NCI-H1417 (cell line): ENCODE measurements around the gene KAZN.

Experiments
- DNase-seq, 3 experiments: peaks; one replicate each; lab custom pipeline; 2025; lab: John Stamatoyannopoulos, UW

Gene KAZN

DNA sequence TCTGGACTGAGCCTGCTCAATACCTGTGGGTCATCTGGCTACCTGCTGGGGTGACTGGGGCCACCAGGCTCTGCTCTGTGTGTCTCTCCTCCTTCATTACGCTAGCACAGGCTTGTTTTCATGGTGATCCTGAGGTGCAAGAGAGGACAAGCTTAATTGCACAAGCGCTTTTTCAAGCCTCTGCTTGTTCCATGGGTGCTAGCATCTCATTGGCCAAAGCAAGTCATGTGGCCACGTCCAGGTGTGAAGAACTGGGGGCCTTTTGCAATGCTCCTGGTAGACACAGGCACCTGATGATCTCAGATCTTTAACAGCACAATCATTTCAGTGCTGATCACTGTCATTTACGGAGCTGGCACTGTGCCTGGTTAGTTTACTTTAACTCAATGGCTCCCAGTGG, 114.6 kb downstream of the KAZN start:
- peak; percentile 21 to 83 (median 69) for DNase-seq

DNA sequence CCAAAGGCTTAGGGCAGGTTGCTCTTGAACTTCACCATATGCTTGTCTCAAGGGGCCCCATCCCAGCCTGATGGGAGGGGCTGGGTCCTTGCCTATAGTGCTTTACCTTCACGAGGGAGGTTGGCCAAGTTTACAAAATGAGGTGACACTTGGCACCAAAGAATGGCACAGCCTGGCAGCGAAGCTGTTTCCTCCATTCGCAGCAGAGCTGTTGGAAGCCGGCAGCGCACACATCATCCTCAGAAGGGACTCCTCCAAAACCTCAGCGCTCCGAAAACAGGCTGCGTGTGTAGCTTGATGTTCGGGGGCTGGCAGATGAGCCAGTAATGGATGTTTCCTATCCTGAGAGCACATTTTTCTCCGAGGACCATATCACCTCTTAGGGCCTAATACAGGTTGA, 116.8 kb downstream of the KAZN start:
- DNase-seq, result no peak

DNA sequence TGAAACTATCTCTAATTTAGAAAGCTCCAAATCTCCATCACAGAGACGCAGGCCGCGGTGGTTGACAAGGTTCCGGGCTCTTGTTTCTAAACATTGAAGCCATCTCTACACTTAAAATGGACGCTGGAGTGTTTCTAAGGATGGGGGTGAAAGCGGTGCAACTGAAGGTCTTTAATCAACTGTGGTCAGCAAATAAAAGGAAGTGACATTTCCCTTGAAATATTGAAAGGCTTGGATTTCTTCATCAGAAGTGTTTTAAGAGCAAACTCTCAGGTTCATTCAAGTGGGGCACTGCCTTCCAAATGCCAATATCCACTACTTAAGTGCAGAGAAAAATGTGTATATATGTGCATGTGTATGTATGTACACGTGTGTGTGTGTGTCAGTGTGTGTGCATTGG, 117.3 kb downstream of the KAZN start:
- peak in 1 of 3 experiments; percentile 16 for DNase-seq

DNA sequence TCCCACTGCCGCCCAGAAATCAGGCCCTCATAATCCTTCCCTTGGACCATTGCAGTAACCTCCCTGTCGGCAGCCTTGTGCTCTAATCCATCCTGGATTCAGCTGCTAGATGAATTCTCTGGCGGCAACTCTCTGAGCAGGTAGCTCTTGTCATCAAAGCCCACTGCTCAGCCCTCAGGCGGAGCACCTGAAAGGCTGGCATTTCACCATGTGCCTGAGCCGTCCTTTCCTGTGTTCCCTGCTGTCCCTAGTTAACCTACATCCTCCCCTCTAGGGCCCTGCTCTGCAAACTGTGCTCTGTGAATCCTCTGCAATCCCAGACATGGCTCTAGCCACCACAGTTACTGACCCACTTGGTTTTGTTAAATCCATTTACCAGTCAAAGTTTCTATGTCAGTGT, 118.0 kb downstream of the KAZN start:
- DNase-seq, result no peak

DNA sequence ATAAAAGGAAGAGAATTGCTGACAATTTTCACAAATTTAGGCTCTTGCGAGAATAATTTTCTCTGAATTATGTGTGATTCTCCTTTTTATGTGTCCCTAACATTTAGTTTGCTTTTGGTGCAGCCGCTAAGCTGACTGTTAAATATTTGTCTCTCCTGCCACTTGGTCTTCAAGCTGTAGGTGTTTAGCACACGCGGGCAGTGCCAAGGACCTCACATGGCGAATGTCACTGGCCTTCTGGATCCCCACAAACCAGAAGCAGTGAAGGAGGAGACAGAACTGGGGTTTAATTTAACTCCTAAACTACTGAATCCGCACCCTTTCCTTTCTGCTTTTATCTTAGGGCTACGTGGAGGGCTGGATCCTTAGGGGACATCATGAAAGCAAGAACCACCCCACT, 120.0 kb downstream of the KAZN start:
- no peak for DNase-seq

DNA sequence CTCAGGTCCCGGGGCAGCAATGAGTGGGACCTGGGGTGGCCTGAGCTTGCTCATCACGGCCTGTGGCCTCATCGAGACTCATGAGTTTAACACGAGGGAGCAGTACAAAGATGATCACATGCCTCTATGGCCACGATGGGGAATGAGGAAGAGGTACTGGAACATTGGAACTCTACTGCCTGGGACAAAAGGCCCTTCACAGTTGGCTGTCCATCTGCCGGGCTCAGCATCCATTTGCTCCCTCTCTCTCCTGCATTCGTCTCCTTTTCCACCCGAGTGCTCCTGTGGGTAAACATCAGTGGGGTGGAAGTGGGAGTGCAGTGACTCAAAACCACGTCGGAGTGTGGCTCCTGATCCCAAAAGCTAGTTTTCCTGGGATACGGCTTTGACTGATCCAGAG, 124.9 kb downstream of the KAZN start:
- no peak for DNase-seq

DNA sequence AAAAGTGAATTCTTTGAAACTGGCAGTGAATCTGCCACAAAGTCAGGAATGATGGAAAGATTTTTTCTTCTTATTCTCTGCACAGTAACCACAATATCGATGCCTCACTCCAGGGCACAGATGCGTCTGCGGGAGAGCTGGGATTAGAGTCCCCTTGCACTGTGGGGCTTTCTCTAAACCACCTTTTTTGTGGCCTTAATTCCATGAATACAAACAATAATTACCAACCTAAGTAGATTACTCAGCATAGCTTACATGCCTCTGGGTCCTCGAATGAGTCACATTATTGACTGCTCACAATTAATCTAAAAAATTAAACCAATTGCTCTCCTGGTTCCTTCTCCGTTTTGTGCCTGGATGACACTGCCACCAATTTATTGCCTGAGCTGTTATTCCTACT, 125.8 kb downstream of the KAZN start:
- DNase-seq, result no peak

DNA sequence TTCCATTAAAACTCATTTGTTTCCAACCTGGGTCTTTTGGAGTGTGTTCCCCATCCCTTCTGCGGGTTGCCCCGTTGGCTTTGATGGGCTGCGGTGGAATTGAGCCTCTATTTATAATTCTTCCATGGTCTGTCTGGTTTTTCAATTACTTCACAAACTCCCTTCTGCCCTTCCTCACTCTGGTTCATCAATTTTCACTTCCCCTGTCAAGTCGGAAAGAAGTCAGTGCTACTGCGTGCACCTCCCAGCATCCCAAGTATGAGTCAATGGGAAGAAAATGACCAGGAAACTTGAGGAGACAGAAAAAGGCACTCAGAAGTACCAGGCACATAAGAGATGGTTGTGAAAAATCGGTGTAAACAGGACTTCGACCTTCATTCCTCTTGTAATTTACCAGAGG, 126.2 kb downstream of the KAZN start:
- no peak for DNase-seq

DNA sequence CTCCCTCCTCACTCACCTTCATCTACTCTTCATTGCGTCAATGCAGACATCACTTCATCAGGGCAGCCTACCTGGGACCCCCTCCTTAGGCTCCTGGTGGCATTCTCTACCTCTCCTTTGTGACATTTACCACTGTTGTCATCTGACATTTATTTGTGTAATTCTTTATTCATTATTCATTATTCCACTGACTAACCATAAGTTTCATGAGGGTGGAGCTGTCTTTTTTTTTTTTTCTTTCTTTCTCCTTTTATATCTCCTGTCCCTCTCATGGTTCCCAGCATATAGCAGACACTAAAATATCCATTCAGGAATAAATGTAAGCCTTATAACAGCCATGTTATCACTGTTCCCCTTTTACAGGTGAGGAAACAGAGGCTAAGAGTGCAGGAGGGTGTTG, 126.8 kb downstream of the KAZN start:
- no peak for DNase-seq

DNA sequence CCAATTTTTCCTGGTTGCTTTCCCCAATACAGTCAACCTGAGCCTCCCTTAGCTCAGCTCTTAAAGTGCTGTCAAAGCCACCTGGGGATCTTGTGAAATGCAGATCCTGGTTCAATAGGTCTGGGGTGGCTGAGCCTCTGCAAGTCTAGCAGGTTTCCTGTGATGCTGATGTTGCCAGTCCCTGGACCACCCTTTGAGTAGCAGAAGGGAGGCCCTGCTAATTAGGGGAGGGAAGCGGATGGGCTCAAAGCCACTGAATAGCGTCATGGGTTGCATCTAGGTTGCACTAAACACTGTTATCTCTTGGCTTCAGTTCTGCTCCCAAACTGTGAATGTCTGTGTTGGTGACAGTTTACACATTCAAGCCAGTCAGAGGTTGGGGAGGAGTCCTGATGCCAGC, 127.2 kb downstream of the KAZN start:
- no peak for DNase-seq

DNA sequence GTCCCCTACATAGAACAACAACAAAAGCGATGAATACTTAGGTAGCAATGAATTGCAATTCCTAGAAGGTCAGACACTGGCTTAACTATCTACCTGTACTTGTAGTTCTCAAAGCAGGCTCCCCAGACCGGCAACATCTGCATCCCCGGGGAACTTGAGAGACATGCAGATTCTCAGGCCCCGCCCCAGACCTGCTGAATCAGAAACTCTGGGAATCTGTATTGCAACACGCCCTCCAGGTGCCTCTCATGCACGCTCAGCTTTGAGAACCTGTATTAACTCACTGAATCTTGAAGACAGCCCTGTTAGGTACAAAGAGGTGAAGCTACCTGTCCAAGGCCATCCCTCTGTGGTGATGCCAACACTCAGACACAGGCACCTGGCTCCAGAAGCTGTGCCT, 128.1 kb downstream of the KAZN start:
- no peak for DNase-seq

DNA sequence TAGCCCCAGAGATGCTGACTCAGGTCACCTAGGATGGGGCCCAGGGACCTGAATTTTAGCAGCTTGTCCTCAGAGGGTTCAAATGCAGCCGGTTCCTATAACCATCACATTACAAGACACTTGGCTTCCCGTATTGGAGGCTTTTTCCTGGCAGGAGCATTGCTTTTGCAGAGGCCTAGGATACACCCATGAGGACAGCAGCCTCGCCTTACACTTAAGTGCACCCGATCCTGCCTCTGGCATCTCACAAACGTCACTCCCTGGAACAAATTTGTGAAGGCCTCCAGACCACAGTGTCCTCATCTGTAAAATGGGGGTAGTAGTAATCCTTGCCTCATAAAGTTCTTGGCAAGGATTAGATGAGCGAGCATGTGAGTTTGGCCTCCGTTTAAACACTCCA, 130.0 kb downstream of the KAZN start:
- DNase-seq, result no peak

DNA sequence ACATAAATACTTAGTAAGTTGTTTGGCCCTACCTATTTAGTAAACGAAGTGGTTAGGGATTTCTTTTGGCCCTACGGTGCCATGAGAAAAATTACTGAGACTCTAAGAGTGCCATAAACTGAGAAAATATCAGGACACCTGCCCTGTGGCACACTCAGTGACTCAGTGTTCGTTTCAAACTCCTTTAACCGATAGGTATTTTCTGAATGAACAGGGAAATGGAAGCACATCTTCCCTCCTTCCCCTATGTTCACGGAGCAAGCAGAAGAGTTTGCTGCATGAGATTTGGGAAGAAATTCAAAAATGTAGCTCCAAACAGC, 134.2 kb downstream of the KAZN start:
- DNase-seq, result no peak

DNA sequence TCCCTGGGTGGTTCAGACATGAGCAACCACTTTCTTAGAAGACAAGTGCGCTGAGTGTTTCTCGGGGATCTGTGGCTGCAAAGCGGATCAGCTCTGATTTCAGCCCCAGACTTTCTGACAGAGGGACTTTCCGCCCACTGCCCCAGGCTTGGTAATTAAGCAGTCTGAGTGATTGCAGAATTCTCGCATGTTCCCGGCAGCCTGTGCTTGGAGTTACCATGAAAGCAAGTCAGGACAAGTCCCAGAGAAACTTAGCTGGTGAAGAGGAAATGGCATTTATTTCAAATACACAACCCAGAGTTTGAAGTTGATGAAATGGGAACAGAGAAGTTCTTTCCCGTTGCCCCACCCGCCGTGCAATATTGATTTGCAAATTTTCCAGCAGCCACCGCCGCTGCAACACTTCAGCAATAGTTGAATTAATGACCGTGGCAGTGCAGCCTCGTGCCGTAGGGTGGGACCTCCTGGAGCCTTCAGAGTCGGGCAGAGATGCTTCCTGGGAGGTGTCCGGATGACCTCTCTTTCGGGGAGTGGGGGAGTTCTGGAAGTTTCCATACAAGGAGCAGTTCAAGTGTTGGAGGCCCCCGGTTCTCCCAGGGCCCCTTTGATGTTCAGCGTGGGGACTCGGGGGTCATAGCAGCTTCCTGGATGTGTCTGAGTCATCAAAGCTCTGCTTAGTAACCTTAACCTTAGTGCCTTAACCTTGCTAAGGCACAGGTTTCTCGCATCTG, 134.7 kb downstream of the KAZN start:
- DNase-seq, result peak in 2 of 3 experiments; percentile 53 to 79

DNA sequence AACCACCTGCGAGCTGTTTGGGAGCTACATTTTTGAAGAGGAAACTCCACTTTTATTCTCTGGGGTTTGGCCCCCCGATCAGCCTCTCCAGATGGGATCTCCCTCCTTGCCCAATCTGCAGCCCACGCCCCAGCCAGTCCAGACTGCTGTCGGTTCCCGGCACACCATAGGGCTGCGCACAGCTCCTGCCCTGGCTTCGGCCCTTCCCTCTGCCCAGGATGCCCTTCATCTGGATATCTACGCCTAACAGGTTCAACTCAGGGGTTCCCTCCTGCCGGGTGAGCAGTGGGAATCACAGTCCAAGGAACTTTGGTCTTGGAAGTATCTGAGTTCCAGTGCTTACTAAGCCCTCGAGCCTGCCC, 135.3 kb downstream of the KAZN start:
- DNase-seq, result no peak

DNA sequence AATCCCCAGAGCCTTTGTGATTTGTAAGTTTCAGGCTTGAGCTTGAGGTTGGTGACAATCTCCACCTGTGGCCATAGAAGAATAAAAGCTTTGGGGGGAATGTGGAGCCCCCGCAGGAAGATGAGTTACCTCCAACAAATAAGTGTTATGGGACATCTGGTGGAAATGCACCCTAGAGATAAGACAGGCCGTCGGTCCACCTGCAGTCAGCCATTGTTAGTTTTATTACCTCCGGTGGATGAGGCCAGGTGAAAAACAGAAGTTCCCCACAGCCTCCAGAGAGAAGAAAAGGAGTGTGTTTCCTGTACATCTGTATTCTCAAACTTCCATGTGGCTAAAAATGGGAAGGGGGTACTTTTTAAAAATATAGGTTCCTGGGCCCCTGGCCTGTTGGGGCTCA, 137.4 kb downstream of the KAZN start:
- DNase-seq, result peak in 1 of 3 experiments; percentile 10

DNA sequence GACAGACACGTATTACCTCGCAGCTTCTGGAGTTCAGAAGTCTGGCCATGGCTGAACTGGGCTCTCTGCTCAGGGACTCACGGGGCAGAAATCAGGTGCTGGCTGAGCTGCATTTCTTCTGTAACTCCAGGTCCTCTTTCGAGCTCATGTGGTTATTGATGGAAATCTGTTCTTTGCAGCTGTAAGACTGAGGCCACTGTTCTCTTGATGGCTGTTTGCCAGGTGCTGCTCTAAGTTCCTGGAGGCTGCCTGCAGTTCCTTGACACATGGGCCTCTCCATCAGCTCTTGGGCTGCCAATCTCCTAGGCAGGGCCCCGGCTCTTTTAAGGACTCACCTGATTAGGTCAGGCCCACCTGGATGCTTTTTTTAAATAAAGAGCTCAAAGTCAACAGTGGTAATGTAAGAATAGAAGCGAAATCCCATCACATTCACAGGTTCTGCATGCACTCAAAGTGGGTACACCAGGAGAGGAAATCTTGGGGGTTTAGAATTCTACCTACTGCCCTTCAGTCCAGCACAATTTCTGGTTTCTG, 139.1 kb downstream of the KAZN start:
- no peak for DNase-seq

DNA sequence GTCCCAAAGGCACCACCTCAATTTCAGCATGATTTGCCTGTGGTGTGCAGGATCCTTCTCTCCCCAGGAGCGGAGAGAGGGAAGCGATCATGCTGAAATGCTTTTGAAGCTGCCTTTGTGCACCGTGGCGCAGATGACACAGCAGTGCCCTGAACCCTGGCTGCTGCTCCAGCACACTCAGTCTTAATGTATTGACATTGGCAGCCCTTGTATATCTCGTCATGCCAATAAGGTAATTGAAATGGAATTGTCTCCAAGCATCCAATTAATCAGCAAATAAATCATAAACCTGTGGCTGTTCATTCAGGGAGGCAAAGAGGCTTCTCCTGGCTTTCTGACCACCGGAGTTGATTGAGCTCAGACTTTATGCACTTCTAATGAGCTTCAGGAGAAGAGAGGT, 139.8 kb downstream of the KAZN start:
- DNase-seq, result peak in 2 of 3 experiments; percentile 48 to 85

DNA sequence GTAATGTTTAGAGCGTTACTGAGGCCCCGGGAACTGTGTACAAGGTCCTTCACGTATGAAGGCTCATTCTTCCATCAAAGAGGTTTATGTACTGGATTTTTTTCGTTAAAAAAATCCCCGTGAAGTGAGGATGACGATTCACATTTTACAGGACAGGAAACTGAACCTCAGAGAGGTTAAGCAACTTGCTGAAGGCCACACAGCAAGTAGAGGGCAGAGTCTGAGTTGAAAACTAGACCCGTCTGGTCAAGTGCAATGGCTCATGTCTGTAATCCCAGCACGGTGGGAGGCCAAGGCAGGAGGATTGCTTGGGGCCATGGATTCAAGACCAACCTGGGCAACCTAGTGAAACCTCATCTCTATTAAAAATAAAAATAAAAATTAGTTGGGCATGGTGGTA, 140.2 kb downstream of the KAZN start:
- DNase-seq, result no peak

DNA sequence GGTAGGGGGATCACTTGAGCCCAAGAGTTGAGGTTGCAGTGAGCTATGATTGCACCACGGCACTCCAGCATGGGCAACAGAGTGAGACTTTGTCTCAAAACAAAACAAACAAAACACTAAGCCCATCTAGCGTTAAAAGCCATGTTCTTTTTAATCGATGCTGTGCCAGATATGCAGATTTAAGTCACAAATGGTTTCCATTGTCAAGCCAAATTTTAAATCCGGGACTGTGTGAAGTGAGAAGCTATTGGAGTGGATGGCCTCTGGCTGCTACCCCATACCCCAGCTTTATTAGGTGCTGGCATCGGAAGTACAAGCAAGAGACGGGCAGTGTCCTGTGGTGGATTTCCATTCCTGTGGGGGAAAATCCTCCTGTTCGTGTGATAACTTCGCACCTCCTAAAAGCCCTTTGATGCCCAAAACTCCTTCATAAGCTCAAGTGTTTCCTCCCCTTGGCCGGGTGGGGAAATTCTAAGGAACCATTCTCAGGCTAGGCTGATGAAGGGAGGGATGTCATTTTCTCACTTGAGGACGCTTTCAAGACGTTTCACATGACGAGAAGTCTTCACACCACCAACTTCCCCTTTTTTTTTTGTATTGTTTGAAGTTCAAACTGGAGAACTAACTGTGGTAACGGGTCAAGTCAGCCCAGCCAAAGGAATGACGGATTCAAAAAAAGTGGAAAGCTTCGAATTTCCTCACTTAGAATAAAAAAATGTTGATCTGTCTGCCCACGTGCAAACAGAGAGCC, 140.8 kb downstream of the KAZN start:
- no peak for DNase-seq

DNA sequence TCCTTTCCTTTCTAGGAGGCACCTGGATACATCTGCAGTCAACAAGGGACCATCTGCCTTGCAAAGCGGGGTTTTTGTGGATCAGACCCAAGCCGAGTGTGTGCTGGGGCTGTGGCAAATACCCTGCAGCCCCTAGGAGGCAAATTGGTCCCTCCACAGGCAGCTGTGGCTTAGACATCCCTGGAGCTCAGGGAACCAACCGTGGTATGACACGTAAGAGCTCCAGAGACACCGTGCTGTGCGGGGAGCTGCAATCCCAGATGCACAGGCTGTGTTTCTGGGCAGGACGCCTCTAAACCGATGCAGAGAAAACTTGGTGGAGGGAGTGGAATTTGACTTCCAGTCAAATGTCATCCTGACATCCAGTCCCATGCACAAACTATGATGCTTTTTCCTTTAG, 141.5 kb downstream of the KAZN start:
- no peak for DNase-seq

DNA sequence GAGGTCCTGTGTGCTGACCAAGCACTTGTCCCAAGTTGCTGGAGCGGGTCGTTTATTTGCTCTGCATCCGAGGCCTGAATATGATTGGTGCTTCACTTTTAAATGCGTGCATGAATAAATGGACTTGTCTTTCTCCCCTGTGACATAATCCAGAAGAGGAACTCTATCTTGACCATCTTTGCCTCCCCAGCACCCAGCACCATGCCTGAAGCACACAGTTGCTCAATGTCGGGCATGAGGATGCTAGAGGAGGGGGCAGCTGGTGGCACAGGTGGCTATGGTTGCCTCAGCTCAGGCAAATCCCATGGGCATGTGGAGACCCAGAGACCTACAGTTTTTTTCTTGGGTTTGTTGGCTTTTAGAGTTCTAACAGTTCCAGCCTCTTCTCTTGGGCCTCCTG, 142.6 kb downstream of the KAZN start:
- DNase-seq, result no peak

DNA sequence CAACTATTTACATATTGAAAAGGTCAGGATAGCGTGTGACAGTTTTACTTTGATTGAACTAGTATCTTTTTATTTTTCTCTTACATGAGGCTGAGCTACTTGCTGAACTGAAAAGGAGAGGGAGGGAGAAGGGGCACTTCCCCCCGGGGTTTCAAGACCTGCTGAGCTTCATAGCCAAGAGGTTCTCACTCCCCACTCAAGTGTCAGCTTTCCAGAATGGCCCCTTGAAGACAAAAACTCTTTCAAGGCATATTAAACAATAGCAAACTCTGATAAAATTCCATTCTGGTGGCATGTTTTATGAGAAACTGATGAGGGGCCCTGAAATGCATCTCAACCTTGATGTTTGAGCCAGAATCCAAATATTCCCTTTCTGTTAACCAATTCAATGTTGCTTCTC, 143.0 kb downstream of the KAZN start:
- no peak for DNase-seq
